Panc1 (cell line): ENCODE data around the gene TAF11L13. TPM values are rescaled to one million over a fixed set of nuclear protein-coding genes. Genes with fewer than 3 reads are reported as not detected.
A peak's percentile ranks its signal among the peaks of the same experiment; 100 is the strongest.
"Not testable (repeated sequence)": the region's sequence is repeated elsewhere in the genome, so short reads cannot be mapped to it uniquely, and the experiment has no call there.

Experiments used
- ATAC-seq: fragments of 200-7000 bp; cut with Tn5 transposase; 2 replicates; pipeline ENCODE4 v1.9.1; 2020; ENCODE audit warnings: mild to moderate bottlenecking, moderate library complexity
- BruUV-seq: library from RNA; stranded (reverse); fragments of 400-500 nt; replicated peaks from 2 replicates; lab custom pipeline; 2021; lab: Mats Ljungman, UMichigan
- CTCF ChIA-PET: fragments of 300-600 bp; sonication (Branson Sonifier 250); formaldehyde crosslinking; loops from one replicate; lab custom pipeline; 2022; ENCODE audit warnings: antibody characterized with exemption; lab: Charles Lee
- POLR2A ChIA-PET: fragments of 300-600 bp; sonication (Branson Sonifier 250); formaldehyde crosslinking; loops from one replicate; lab custom pipeline; 2022; ENCODE audit warnings: antibody characterized with exemption; lab: Charles Lee
- DNase-seq: peaks from one replicate; pipeline ENCODE4 v3.0.0-alpha.2; 2010; ENCODE audit warnings: low read depth, low spot score
- H3K27ac ChIP-seq: 2 replicates; pipeline ENCODE4 v1.5.1; 2011; ENCODE audit warnings: mild to moderate bottlenecking, low read length, inconsistent platforms
- H3K27me3 ChIP-seq: fragments of 200-500 bp; sonication (Bioruptor generic); 2 replicates; pipeline ENCODE4 v1.6.0; 2014; ENCODE audit warnings: low read length, inconsistent platforms; ENCODE audit not compliant: control insufficient read depth, insufficient read depth
- H3K36me3 ChIP-seq: fragments of 200-500 bp; sonication (Bioruptor generic); 2 replicates; pipeline ENCODE4 v1.5.1; 2014; ENCODE audit warnings: inconsistent platforms, mild to moderate bottlenecking, low read length, moderate library complexity; ENCODE audit not compliant: control insufficient read depth, insufficient read depth
- H3K4me1 ChIP-seq: 2 replicates; pipeline ENCODE4 v1.5.1; 2011; ENCODE audit warnings: inconsistent platforms, mild to moderate bottlenecking, low read length, moderate library complexity; ENCODE audit not compliant: control insufficient read depth, insufficient read depth
- H3K4me3 ChIP-seq, 2 experiments: 2 replicates each; pipeline ENCODE4 v1.5.1; 2011 to 2012; ENCODE audit warnings: low read depth in 2 of 2, low read length in 2 of 2, mild to moderate bottlenecking in 2 of 2, inconsistent platforms in 1 of 2, moderate library complexity in 1 of 2
- H3K9me3 ChIP-seq: fragments of 200-500 bp; sonication (Bioruptor generic); 2 replicates; pipeline ENCODE4 v1.5.1; 2014; ENCODE audit warnings: low read depth, mild to moderate bottlenecking, inconsistent platforms, low read length, moderate library complexity; ENCODE audit not compliant: control insufficient read depth, insufficient read depth
- POLR2AphosphoS5 ChIP-seq: IDR thresholded peaks from 2 replicates; pipeline ENCODE4 v1.6.1; 2012; ENCODE audit warnings: mild to moderate bottlenecking, low read depth, low read length, moderate library complexity
- REST ChIP-seq, 2 experiments: IDR thresholded peaks; 2 replicates each; pipeline ENCODE4 v1.6.1; 2011 to 2012; ENCODE audit warnings: low read depth in 2 of 2, control low read depth in 1 of 2, low read length in 1 of 2, mild to moderate bottlenecking in 1 of 2, moderate library complexity in 1 of 2; ENCODE audit not compliant: insufficient read depth in 1 of 2
- SIN3A ChIP-seq: IDR thresholded peaks from 2 replicates; pipeline ENCODE4 v1.6.1; 2012; ENCODE audit warnings: low read depth, mild to moderate bottlenecking, low read length, moderate library complexity, borderline replicate concordance; ENCODE audit not compliant: insufficient read depth
- TCF7L2 ChIP-seq: IDR thresholded peaks from 2 replicates; pipeline ENCODE4 v1.6.1; 2011; ENCODE audit warnings: mild to moderate bottlenecking, low read depth, low read length, inconsistent platforms
- in situ Hi-C: cut with HindIII; loops from 2 replicates; pipeline ENCODE4 v1.10.0; 2016; ENCODE audit warnings: low sequenced_read_pairs, low pct_unique_long_range_greater_than_20kb
- intact Hi-C: fragments of 100-400 bp; cut with micrococcal nuclease; formaldehyde crosslinking; loops from one replicate; pipeline ENCODE4 v1.10.0; 2022; ENCODE audit not compliant: unreplicated experiment
- total RNA-seq: library from RNA; stranded (reverse); gene quantifications from one replicate; pipeline ENCODE4 v1.2.1, GENCODE V29; 2021; ENCODE audit not compliant: unreplicated experiment
- TF ChIP-seq, protein P1 (sequence below): fragments of 450-650 bp; IDR thresholded peaks from 2 replicates; pipeline ENCODE4 v1.5.1; 2017; ENCODE audit warnings: mild to moderate bottlenecking

Gene TAF11L13
- total RNA-seq, 1 experiment from 2014 or later: not detected

DNA sequence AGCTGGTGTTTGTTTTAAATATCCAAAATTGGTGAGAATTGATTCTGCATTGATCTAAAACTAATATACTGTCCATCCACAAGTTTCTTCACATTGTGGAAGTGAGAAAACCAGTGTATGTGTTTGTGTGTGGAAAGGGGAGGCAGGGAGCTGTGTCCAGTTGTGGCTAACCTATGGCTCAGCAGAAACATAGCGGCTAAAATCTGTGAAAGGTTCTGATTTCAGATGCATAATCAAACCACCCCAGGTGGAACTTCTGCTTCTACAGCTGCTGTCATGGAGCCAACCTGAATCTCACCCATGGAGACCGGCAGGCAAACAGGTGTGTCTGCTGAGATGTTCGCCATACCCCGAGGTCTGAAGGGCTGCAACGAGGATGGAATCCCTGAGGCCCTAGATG, 2.3 kb downstream of the TAF11L13 start, which contains the start of gene TAF11L14:
Gene TAF11L14 (plus strand): TSS at position 301 of the 400 bp plus-strand sequence.
- POLR2A ChIA-PET: no interaction called here
- in situ Hi-C loops: no loop called here
- no TSS peak for BruUV-seq
- no peaks in the 10 kb centered on the region for H3K36me3 ChIP-seq
- H3K4me1 ChIP-seq: no peaks in the 10 kb centered on the region
- TF ChIP-seq, protein P1, sequence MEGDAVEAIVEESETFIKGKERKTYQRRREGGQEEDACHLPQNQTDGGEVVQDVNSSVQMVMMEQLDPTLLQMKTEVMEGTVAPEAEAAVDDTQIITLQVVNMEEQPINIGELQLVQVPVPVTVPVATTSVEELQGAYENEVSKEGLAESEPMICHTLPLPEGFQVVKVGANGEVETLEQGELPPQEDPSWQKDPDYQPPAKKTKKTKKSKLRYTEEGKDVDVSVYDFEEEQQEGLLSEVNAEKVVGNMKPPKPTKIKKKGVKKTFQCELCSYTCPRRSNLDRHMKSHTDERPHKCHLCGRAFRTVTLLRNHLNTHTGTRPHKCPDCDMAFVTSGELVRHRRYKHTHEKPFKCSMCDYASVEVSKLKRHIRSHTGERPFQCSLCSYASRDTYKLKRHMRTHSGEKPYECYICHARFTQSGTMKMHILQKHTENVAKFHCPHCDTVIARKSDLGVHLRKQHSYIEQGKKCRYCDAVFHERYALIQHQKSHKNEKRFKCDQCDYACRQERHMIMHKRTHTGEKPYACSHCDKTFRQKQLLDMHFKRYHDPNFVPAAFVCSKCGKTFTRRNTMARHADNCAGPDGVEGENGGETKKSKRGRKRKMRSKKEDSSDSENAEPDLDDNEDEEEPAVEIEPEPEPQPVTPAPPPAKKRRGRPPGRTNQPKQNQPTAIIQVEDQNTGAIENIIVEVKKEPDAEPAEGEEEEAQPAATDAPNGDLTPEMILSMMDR: no peak
- TF ChIP-seq TCF7L2: no peak
- no peak for TF ChIP-seq SIN3A
- TF ChIP-seq REST (IDR thresholded peaks at IDR 0.05; ENCODE audit: insufficient read depth in 1 of 2, low read depth in 2 of 2, low read length in 1 of 2): no peak
- no peak for TF ChIP-seq POLR2AphosphoS5
- intact Hi-C loops: no loop called here
- H3K27me3 ChIP-seq: no peaks in the 10 kb centered on the region
- CTCF ChIA-PET: no interaction called here
- H3K4me3 ChIP-seq: no peak within 1 kb of the TSS
- DNase-seq (no peak), ATAC-seq (no peak)
- H3K27ac ChIP-seq: no peak within 1 kb of the TSS
- no peaks in the 10 kb centered on the region for H3K9me3 ChIP-seq

GRCh38 chr5:17649232-17649631, 17.3 kb downstream of the TAF11L13 start:
- BruUV-seq, H3K36me3 ChIP-seq, CTCF ChIA-PET: not testable (repeated sequence)

DNA sequence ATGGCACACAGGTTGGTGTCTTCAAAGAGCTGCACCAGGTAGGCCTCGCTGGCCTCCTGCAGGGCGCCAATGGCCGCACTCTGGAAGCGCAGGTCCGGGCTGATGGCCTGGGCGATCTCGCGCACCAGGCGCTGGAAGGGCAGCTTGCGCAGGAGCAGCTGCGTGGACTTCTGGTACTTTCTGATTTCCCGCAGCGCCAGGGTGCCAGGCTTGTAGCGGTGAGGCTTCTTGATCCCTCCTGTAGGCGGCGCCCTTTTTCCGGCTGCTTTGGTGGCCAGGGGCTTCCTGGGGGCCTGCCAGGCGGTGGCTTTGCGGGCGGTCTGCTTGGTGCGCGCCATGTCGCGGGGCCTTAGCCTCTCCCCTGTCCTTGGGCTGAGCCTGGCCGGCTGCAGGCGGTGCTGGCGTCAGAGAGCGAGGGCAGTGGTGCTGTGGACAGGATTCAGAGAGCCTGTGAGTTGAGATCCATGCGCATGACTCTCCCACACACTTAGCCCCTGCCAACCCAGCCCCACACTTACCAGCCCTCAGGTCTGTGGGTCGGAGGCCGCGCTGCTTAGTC, 23.4 kb downstream of the TAF11L13 start:
- TF ChIP-seq, protein P1: 0 out of 2 replicates have a peak, but pooled peaks have one; percentile 6
- intact Hi-C loops, DNase-seq, H3K9me3 ChIP-seq, H3K27me3 ChIP-seq, in situ Hi-C loops, POLR2A ChIA-PET, H3K4me1 ChIP-seq, CTCF ChIA-PET, BruUV-seq, H3K4me3 ChIP-seq, H3K36me3 ChIP-seq, ATAC-seq, H3K27ac ChIP-seq: not testable (repeated sequence)

More at GRCh38 chr5:17649232-17649631, 17.3 kb downstream of the TAF11L13 start:
- H3K4me3 ChIP-seq, POLR2A ChIA-PET, H3K9me3 ChIP-seq, in situ Hi-C loops, ATAC-seq, H3K27ac ChIP-seq, DNase-seq, H3K4me1 ChIP-seq, H3K27me3 ChIP-seq, intact Hi-C loops: not testable (repeated sequence)
